NCI-H128 (cell line): Measurements from ENCODE around the gene ADAT3.

ENCODE experiments used
- DNase-seq: peaks from one replicate; lab custom pipeline; 2025; ENCODE audit not compliant: unreplicated experiment; lab: John Stamatoyannopoulos, UW

The ADAT3 gene

DNA sequence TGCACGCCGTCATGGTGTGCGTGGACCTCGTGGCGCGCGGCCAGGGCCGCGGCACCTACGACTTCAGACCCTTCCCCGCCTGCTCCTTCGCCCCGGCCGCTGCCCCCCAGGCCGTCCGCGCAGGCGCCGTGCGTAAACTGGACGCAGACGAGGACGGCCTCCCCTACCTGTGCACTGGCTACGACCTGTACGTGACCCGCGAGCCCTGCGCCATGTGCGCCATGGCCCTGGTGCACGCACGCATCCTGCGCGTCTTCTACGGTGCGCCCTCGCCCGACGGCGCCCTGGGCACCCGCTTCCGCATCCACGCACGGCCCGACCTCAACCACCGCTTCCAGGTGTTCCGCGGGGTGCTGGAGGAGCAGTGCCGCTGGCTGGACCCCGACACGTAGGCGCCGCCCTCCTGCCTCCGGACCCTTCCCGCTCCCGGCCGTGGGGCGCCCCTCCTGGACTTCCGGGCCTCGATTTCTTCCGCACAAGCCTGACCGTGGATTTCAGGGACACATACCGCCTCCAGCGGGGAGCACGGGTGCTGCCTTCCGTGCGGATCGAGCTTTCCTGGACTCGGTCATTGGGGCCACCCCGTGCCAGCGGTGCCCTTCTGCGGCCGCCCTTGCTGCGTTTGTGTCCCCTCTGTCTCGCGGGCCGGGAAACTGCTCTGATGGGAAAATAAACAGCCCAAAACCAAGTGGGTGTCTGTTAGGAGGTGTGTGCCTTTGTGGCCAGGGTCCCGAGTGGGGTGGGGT, 7.7 kb downstream of the ADAT3 start:
- DNase-seq: no peak

DNA sequence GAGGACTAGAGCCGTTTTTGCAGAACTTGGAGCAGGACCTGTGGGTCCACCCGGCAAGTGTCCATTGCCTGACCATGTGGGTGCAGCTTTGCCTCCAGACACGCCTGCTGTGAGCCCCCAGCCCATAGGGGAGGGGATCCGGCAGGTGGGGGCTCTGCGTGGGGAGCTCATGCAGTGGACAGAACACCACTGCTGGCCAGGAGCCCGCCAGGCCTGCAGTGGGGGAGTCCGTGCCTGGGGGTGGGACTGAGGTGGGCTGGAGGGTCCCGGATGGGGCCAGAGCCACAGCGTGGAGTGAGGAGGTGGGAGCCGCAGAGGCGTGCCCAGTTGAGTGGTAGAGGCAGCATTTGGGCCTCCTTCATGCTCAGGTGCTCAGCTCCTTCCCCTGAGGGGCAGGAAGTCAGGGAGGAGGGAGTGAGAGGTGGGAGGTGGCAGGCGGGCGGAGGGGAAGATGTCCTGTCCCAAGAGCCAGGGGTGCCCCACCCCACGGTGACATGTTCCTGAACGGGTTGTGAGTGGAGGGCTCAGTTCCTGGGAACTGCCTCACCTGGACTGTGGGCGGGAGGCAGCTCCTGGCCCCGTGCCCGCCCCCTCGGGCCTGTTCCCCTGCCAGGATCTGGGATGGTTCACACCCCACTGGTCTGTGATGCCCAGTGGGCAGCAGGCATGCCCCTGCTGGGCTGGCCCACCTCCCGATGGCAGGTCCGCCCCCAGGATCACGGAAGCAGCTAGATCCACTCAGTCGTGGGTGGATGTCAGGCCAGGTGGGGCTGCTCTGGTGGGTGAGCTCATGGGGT, 8.8 kb downstream of the ADAT3 start:
- DNase-seq: no peak

DNA sequence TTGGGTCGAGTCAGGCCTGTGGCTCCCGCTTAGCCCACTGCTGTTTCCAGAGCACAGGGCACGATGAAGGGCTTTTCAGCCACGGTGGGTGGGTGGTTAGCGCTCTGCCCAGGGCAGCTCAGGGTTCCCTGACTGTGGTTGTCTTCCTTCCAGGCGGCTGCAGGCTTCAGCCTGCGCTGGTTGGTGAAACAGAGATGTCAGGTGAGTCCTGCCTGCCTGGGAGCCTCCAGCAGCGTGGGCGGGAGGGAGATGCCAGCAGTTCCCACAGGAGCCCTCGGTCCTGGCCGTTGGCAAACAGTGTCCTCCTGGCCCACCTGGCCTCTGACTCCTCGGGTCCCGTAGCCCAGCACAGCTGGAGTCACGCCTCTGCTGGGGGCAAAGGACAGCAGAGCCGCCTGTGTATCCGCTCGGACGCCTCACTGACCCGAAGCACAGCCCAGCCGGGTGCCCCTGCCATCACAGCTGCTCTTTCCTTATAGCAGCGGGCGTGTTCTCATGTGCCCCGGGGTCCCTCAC, 9.7 kb downstream of the ADAT3 start:
- no peak for DNase-seq

DNA sequence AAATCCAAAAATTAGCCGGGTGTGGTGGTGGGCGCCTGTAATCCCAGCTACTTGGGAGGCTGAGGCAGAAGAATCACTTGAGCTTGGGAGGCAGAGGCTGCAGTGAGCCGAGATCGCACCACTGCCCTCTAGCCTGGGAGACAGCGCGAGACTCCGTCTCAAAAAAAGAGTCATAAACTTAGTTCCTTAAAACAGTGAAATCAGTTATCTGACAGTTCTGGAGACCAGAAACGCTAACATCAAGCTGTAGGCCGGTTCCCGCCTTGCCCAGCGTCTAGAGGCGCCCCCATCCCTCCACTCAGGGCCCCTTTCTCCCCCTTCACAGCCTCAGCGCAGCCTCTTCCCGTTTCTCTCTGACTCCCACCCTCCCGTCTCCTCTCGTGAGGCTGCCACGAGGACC, 11.9 kb downstream of the ADAT3 start:
- no peak for DNase-seq

DNA sequence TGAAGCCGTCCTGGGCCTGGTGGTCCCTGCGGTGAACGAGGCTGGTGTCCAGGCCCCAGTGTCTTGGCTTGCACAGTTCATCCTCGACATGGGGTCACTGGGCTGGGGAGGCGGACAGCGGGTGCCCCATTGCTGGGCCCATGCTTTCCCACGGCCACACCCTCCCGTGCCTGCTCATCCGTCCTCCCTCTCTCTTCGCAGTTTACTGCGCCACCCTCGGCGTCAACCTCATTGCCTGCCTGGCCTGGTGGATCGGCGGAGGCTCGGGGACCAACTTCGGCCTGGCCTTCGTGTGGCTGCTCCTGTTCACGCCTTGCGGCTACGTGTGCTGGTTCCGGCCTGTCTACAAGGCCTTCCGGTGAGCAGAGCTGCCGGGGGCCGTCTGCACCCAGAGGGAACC, 12.7 kb downstream of the ADAT3 start:
- no peak for DNase-seq

DNA sequence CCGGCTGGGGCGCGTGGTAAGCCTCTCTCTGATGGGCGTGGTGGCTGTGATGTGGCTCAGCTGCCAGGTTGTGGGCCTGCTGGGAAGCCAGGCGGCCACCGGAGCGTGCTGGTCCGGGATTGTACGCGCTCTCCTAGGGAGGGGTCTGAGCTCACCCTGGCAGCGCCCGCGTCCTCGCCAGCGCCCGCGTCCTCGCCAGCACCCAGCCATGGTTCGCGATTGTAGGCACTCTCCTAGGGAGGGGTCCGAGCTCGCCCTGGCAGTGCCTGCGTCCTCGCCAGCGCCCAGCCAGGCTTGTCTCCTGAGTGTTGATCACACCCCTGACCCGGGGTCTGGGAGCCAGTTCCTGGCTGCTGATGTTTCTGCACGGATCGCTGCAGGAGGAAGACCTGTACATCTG, 13.8 kb downstream of the ADAT3 start:
- DNase-seq: no peak

DNA sequence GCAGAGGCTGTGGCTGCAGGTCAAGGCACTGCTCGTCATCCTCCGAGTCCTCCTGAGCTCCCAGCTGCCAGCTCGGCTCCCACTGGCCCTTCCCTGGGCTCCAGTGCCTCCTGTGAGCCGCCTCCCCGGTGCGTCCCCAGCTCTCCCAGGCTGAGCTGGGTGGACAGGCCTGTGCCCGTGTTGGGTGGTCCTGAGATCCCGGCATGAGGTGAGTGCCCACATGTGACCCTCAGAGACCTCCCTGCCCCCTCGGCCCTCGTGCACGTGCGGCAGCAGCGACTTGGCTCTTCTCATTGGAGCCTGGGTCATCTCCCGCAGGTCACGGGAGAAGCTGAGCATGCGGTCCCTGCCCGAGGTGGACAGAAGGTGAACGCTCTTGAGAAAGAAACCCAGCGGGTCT, 15.4 kb downstream of the ADAT3 start:
- DNase-seq: no peak

DNA sequence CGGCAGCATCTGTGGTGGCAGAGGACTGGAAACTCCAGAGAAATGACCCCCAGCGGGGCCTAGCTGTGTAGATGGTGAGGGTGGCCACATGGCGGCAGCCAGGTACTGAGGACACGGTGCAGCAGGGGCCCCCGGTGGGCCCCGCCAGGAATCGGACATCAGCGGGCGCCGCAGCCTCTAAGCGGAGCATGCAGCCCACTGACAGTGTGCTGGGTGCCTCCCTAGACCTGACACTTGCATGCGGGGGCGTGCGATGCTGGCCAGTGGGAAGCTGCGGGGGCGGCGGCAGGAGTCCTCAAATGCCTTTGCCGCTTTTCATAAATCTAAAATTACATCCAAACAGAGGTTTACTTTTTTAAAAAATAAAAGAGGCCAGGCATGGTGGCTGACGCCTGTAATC, 16.1 kb downstream of the ADAT3 start:
- no peak for DNase-seq

DNA sequence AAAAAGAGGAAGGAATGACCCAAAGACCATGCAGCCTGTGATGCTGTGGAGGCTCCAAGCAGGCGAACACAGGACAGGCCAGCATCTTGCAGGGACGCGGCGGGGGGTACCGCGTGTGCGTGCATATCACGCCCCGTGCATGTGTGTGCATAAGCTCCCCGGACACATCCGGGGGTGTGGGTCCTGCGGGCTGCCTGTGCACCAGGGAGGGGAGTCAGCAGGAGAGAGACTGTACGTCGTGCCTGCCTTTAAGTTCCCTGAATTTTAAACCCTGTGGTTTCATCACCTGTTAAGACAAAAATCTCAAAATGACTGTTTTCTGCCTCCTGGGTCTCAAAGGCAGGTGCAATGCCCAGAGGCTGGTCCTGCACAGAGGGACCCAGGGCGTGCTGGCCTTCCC, 16.6 kb downstream of the ADAT3 start:
- no peak for DNase-seq

DNA sequence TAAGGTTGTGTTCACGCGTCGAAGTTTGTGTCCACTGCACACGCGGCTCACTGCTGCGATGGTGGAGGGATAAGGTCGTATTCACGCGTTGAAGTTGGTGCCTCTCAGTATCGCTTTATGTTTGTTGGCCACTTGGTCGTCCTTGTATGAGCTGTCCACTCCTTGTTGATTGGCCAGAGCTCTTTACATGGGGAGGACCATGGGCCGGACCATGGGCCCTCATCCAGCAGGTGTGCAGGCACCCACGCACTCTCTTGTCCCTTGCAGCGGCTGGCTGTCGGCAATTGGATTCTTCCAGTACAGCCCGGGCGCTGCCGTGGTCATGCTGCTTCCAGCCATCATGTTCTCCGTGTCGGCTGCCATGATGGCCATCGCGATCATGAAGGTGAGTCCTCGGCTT, 17.6 kb downstream of the ADAT3 start:
- DNase-seq: no peak

DNA sequence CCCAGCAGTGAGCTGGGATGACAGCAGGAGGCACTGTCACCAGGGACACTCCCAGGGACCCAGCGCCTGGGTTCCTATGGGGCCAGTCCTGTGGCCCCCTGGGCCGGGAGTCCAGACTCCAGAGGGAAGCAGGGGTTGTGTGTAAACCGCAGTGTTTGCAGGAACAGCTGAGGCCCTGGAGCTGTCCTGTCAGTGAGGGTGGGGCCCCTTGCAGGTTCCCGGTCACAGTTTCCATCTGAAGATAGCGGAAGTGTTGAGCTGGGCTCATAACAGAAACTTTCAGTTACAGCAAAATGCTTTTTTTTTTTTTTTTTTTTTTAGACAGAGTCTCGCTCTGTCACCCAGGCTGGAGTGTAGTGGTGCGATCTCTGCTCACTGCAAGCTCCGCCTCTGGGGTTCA, 18.1 kb downstream of the ADAT3 start:
- no peak for DNase-seq

DNA sequence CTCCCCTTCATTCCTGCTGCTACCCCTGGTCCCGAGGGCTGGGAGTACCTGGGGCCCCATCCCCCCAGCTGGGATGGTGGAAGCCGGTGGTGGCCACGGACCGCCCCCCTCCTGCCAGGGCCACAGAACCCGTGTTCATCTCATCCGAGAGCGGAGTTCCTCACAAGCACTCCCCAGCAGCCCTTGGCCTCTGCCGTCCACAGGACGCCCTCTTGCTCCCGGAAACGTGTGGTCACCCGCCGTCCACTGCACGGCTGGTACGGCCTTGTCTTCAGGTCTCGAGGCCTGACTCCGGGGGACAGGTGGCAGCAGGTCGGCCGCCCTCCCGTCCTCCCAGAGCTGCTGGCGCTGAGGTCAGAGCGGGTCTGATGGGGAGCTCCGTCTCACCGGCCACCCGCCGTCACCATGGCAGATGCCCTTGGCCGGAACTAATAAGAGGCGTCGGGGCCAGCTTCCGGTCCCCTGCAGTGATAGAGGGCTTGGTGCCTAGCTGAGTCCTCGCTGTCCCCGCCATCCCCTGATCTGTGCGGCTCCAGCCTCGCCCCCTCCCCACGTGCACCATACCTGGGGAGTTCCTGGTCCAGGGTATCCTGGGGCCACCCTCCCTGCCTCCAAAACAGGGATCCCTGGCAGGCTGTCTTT, 19.2 kb downstream of the ADAT3 start:
- no peak for DNase-seq

DNA sequence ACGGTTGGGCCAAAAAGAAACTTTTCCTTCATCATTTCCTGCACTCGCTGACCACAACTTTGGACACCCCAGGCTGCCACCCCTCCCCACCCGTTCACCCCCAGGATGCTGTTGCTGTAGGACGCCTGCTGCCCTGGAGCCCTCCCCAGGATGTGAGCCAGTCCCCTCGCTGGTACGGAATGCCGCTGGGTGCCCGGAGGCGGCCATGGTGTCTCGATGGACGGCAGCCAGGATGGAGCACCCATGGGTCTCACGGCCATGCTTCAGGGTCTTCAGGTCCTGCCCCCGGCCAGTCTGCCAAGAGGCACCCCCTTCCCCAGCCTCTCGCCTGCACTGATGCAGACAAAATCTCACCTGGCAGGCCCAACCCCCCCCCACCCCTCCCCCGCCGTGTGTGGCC, 20.3 kb downstream of the ADAT3 start:
- DNase-seq: no peak

DNA sequence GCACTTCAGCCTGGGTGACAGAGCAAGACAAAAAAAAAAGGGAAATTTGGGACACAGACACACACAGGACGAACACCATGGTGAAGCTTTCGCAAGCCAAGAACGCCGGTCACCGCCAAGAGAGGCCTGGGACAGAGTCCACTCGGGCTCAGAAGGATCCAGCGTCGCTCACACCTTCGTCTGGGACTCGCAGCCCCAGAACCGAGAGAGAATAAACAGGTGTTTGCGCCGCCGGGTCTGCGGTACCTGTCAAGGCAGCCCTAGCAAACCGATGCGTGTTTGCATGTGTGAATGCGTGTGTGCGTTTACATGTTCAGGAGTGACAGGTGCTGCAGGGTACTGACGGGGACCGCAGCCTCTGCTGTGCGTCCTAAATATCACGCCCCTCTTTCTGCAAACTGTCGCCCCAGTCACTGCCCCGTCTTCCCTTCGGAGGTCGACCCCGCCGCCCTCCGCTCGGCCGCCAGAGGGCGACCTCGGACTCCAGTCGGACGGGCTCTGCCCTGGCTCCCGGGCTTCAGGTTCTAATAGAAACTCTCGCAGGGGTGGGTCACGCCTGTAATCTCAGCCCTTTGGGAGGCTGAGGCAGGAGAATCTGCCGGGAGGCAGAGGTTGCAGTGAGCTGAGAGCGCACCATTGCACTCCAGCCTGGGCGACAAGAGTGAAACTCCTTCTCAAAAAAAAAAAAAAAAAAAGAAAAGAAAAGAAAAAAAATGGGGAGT, 24.0 kb downstream of the ADAT3 start:
- DNase-seq: peak; percentile 68

DNA sequence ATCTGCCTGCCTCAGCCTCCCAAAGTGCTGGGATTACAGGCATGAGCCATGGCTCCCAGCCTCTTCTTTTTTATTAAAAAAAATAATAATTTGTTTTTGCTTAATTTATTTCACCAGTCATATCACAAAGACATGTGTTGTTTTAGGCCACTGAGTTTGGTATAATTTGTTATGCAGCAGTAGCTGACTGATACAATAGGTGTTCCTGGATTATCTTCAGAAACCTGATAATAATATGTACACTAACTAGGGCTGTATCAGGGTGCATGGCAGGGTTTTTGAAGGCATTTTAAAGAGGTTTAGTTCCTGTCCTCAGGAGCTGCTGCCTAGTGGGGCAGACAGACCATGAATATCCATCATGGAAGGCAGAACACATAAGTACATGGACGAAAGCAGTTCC, 26.2 kb downstream of the ADAT3 start:
- no peak for DNase-seq

DNA sequence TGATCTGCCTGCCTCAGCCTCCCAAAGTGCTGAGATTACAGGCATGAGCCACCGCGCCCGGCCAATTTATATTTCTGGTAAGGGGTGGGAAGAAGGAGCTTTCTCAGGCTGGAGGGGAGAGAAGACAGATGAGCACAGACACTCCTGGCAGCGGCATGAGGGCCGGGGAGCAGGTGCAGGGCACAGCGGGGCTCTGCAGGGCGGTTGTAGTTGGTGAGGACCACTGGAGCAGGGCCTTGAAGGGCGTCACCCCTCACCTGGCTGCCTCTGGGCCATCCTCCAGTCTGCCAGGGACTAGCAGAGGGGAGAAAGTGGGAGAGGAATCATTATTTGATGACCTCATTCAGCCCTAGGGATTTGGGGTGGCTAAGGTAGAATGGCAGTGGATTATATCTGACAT, 27.2 kb downstream of the ADAT3 start:
- DNase-seq: no peak

DNA sequence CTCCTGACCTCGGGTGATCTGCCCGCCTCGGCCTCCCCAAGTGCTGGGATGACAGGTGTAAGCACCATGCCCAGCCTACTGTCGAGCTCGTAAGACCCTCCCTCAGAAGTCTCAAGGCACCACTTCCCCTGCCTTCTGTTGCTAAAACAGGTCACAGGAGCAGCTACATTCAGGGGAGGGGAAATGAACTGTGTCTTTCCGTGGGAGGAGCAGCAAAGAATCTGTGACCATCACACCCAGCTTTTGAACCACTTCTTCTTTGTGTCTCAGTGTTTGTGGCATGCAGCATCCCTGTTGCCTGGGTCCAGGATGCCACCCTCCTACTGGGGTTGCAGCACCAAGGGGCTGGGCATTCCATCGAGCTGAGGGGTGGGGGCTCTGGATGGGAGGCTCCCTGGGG, 28.0 kb downstream of the ADAT3 start:
- DNase-seq: no peak

DNA sequence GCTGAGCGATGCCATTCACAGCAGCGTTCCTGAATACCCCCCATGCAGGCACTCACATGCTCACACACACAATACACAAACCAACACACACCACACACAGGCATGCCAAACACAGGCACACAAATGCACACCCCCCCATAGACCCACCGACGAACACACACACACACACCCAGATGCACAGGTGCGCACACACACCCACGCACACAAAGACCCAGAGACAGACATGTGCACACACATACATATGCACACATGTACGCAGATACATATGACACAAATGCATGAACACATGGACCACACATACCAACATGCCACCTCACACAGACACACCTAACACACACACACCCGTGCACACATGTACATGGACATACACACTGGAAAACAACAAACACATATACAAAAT, 28.7 kb downstream of the ADAT3 start:
- DNase-seq: no peak

DNA sequence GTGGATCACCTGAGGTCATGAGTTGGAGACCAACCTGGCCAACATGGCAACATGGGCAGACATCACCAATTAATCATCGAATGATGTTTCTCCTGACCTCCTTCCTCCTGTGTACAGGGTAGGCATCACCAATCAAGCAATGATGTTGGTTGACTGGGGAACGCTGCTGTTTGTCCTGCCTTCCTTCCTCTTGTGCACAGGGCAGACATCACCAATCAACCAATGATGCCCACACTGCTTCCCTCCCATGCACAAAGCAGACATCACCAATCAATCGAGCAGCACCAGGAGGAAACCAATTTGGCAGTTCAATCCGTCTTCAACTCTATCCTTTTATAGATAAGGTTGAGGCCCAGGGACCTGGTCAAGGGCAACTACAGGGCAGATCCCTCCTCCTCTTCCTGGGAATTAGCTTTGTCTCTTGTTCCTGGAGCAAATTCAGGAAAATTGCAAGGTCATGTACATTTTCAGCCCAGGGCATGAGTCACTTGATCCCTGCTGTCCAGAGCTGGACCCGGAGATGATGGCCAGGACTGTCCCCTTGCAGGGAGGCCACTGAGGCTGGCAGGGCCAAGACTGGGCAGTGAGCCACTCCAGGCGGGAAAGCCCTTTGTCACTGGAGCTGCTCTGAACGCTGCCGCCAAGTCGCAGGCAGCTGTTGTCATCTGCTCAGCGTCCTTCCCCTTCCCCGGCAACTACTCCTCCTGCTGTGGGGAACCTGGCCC, 30.4 kb downstream of the ADAT3 start:
- DNase-seq: no peak

DNA sequence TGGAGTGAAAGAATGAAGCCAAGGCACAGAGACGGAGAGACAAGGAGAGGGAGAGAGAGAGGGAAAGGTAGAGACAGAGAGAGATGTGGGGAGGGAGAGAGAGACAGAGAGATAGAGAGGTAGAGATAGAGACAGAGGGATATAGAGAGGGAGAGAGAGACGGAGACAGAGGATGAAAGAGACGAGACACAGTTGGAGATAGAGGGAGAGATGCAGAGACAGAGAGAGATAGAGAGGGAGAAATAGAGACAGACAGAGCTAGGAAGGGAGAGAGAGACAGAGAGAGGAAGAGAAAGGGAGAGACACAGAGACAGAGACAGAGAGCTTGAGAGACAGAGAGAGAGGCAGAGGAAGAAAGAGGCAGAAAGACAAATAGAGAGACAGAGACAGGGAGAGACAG, 31.2 kb downstream of the ADAT3 start:
- DNase-seq: no peak
